GM12892 (cell line): ENCODE data around the gene CES2.

ENCODE experiments used
- POLR2AphosphoS5 ChIP-seq: IDR thresholded peaks from 2 replicates; pipeline ENCODE4 v1.6.1; 2011; ENCODE audit warnings: low read depth, low read length, control low read depth
- TAF1 ChIP-seq: IDR thresholded peaks from 2 replicates; pipeline ENCODE4 v1.6.1; 2011; ENCODE audit warnings: low read depth, mild to moderate bottlenecking, control low read depth, low read length, borderline replicate concordance

GRCh38 chr16:66936889-66937554 is 1.7 kb downstream of the CES2 start:
- TF ChIP-seq POLR2AphosphoS5 (no peak), TAF1 (no peak)
